NK-92 (cell line): ENCODE results near the gene DTX4.

ENCODE experiments used
- DNase-seq: peaks from one replicate; lab custom pipeline; 2025; ENCODE audit not compliant: unreplicated experiment; lab: John Stamatoyannopoulos, UW

Gene DTX4

GRCh38 chr11:59172345-59173079 lies 580 bp downstream of the DTX4 start:
- DNase-seq, result no peak

GRCh38 chr11:59173080-59173963 lies 1.4 kb downstream of the DTX4 start:
- DNase-seq, result no peak

GRCh38 chr11:59173964-59174663 lies 2.2 kb downstream of the DTX4 start:
- DNase-seq, result no peak

GRCh38 chr11:59174664-59175033 lies 2.7 kb downstream of the DTX4 start:
- no peak for DNase-seq

GRCh38 chr11:59175091-59175501 lies 3.2 kb downstream of the DTX4 start:
- no peak for DNase-seq

GRCh38 chr11:59176330-59176729 lies 4.4 kb downstream of the DTX4 start:
- DNase-seq, result no peak

GRCh38 chr11:59178402-59178801 lies 6.5 kb downstream of the DTX4 start:
- no peak for DNase-seq

GRCh38 chr11:59179121-59179520 lies 7.2 kb downstream of the DTX4 start:
- no peak for DNase-seq

GRCh38 chr11:59180168-59180776 lies 8.3 kb downstream of the DTX4 start:
- DNase-seq, result no peak

GRCh38 chr11:59180907-59181306 lies 9.0 kb downstream of the DTX4 start:
- no peak for DNase-seq

GRCh38 chr11:59181746-59182456 lies 10.0 kb downstream of the DTX4 start:
- no peak for DNase-seq

GRCh38 chr11:59182457-59183151 lies 10.7 kb downstream of the DTX4 start:
- no peak for DNase-seq

- DNase-seq, result no peak
Observed at GRCh38 chr11:59183771-59184170, 11.8 kb downstream of the DTX4 start.

- DNase-seq, result no peak
Observed at GRCh38 chr11:59184691-59185339, 12.9 kb downstream of the DTX4 start.

GRCh38 chr11:59185386-59185945 lies 13.5 kb downstream of the DTX4 start:
- no peak for DNase-seq

- no peak for DNase-seq
Observed at GRCh38 chr11:59186130-59186594, 14.2 kb downstream of the DTX4 start.

GRCh38 chr11:59187035-59187434 lies 15.1 kb downstream of the DTX4 start:
- no peak for DNase-seq

GRCh38 chr11:59187587-59187986 lies 15.7 kb downstream of the DTX4 start:
- DNase-seq, result no peak

- DNase-seq, result no peak
Observed at GRCh38 chr11:59188954-59189353, 17.0 kb downstream of the DTX4 start.
